ENCODE results near the gene KAT6B.
"Not testable (repeated sequence)": the region's sequence is repeated elsewhere in the genome, so short reads cannot be mapped to it uniquely, and the experiment has no call there.

Gene KAT6B

GRCh38 chr10:74889662-74889998 is 63.2 kb downstream of the KAT6B start:
- no peak for DNase-seq (ENCODE audit: low read depth in 2 of 2)

GRCh38 chr10:74890460-74890859 is 64.1 kb downstream of the KAT6B start:
- no peak for DNase-seq (ENCODE audit: low read depth in 2 of 2)

DNA sequence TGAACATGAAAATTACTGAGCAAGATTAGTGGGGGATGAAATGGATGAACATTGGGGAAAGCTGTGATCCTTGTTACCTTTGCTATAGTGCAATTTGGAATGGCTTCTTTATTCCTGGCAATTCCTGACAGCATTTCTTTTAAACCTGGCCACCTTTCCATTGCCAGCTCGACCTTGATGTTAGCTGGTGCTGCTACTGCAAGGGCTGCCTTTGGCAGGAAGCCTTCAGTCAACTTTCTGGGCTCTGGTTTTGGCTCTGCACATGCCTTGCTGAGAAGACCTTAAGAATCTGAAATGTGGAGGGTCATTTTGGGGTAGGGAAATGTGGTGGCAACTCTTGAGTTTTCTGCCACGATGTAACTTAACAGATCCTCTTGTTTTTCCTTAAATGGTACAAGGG is 64.7 kb downstream of the KAT6B start:
- DNase-seq (ENCODE audit: low read depth in 2 of 2), result no peak

DNA sequence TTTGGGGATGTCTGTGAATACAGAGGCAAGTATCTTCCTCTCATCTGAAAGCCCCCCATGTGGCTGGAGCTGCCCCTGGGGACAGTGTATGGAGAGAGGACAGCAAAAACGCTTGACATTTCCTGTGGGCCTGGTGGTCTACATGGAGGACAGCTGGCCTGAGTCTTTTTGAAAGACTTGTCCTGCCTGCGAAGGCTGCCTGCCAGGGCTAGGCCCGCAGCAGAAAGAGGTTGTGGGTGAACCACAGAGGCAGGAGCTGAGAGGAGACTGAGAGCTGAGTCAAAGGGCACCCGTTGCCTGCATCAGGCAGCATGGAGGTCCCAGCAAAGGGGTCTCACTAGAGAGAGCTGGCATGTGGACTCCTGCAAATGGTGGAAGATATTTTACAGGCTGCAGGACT is 66.4 kb downstream of the KAT6B start:
- DNase-seq (ENCODE audit: low read depth in 2 of 2), result no peak

- DNase-seq (ENCODE audit: low read depth in 2 of 2), result not testable (repeated sequence)
Measured at GRCh38 chr10:74893329-74893728, 66.9 kb downstream of the KAT6B start.

- no peak for DNase-seq (ENCODE audit: low read depth in 2 of 2)
Measured at GRCh38 chr10:74896788-74897527, 70.6 kb downstream of the KAT6B start.

DNA sequence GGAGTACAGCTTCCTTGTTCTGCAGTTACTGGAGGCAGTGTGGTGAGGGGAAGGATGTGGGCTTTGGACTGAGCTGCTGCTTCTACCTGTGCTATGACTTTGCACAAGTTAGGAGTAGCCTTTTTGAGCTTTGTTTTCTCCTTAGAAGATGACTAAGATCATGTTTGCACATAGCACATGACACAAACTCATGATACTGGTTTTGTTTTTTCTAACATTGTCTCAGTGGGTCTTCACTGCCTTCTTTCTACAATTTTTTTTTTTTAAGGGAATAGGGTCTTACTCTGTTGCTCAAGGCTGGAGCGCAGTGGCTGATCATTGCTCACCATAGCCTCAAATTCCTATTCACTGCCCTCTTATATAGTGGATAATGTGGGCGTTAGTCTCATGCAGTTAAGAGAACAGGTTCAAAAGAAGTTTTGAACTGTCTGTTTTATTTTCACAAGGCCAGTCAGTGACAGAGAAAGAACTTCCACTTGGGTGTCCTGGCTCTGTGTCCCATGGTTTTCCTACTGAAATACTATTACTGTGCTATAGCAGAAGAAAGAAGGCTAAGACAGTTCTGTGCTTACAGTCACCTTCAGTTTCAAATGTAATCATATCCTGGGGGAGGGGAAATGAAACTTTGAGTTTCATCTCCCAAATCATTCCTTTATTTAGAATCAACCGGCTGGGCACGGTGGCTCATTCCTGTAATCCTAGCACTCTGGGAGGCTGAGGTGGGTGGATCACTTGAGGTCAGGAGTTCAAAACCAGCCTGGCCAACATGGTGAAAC is 72.0 kb downstream of the KAT6B start:
- no peak for DNase-seq (ENCODE audit: low read depth in 2 of 2)

- DNase-seq (ENCODE audit: low read depth in 2 of 2), result no peak
Measured at GRCh38 chr10:74900297-74900696, 73.9 kb downstream of the KAT6B start.

DNA sequence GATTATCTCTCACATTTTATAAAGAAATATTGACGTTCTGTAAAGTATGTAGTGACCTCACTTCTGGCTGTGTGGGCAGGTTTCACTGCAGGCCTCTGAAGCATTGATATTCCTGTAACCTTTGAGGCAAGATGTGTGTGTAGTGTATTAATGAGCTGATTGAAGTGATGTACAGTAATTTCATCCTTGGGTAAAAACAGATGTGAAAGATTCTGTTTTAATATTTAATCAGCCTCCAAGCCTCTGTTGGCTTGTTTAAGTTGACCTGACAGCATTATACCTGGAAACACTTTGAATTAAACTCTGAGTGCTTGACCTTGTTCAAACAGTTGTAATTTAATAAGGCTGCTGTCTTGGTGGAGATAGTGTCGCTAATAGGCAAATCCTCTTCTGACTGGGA is 74.9 kb downstream of the KAT6B start:
- DNase-seq (ENCODE audit: low read depth in 2 of 2), result no peak

GRCh38 chr10:74901867-74902450 is 75.6 kb downstream of the KAT6B start:
- no peak for DNase-seq (ENCODE audit: low read depth in 2 of 2)

DNA sequence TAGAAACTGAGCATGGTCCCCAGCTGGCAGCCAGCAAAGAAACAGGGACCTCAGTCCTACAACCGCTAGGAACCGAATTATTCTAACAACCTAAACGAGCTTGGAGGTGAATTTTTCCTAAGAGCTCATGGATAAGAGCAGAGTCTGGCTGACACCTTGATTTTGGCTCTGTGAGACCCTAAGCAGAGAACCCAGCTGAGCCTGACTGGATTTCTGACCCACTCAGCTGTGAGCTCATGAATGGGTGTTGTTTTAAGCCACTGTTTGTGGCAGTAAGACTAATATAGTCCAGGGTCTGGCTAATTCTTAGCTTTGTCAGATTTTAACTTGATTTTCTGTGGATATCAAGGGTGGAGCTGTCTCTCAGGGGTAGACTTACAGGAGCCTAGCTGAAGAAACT is 77.1 kb downstream of the KAT6B start:
- DNase-seq (ENCODE audit: low read depth in 2 of 2), result no peak

DNA sequence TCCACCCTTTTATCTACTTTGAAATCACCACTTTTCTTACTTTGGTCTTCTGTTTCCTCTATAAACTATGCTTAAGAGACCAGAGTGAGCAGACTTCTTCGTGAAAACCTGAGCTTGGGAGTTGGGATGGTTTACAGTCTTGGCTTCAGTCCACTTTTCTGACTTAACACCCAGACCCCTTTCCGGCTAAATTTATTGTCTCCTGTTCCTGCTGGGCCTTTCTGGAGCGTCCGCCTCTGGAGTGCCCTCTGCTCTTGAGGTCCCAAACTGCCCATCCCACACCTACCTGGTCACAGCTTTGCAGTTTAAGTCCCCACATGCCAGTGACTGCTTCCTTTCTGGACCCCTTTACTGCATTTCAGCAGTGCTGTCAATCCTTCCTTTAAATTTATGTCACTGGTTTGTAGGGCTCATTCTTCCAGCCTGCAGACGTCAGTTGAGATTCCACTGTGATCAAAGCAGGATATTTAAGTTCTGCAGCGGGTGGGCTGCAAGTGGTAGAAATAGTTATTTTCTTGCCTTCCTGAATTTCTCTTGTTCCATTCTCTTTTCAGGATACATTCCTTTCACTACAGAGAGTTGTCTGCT is 80.3 kb downstream of the KAT6B start:
- no peak for DNase-seq (ENCODE audit: low read depth in 2 of 2)

DNA sequence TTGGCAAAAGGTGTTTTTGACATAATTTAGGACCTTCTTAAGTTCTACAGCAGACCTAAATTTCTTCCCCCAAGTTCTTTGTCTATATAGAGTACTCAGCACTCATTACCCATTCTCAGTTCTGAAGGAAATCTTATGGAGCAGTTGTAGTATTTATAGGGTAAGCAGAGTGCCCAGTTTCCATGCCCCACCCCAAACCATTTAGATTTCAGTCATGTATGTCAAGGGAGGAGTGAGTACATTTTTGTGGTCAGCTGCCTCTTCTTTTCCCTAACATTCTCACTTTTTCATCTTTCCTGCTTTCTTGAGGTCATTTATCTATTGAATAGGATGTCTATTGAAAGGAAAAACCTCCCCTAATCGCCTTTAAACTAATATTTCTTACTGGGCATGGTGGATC is 83.3 kb downstream of the KAT6B start:
- no peak for DNase-seq (ENCODE audit: low read depth in 2 of 2)

GRCh38 chr10:74910241-74910975 is 84.0 kb downstream of the KAT6B start:
- no peak for DNase-seq (ENCODE audit: low read depth in 2 of 2)

DNA sequence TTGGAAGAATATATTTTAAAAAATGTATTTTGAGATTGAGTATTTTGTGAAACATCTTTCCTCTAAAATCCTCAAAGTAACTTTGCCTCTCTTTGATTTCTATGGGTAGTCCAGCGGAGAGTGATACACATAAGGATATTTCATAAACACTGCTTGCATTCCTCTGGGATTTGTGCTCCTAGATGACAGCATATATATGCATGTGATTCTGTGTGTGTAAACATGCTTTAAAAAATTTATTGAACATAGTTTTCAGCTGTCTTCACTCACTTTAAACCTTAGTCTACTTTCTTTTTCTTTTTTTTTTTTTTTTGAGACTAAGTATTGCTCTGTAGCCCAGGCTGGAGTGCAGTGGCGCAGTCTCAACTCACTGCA is 84.6 kb downstream of the KAT6B start:
- DNase-seq (ENCODE audit: low read depth in 2 of 2), result no peak

- no peak for DNase-seq (ENCODE audit: low read depth in 2 of 2)
Measured at GRCh38 chr10:74912182-74912581, 85.8 kb downstream of the KAT6B start.

- no peak for DNase-seq (ENCODE audit: low read depth in 2 of 2)
Measured at GRCh38 chr10:74912682-74913081, 86.3 kb downstream of the KAT6B start.

DNA sequence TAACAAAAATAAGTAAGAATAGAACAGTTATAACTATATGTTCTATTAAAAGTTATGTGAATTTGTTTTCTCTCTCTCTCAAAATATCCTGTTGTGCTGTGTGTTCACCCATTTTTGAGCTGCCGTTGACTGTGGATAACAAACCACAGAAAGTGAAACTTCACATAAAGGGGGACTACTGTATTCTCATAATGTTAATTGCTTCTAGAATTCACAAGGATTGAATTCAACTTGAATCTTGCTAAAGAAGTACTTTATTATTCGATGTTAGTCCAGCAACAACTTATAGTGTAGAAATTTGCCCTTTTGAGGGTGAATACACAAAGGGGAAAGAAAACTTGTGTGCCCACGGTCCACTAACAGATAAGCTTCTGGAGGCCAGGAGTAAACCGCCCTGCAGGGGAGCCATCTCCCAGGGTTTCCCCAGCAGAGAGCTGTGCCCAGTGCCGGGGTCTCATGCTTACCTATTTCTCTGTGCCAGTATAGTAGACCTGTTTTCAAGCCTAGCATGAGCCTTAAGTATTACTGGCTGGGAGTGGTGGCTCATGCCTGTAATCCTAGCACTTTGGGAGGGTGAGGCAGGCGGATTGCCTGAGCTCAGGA is 87.1 kb downstream of the KAT6B start:
- DNase-seq (ENCODE audit: low read depth in 2 of 2), result no peak

DNA sequence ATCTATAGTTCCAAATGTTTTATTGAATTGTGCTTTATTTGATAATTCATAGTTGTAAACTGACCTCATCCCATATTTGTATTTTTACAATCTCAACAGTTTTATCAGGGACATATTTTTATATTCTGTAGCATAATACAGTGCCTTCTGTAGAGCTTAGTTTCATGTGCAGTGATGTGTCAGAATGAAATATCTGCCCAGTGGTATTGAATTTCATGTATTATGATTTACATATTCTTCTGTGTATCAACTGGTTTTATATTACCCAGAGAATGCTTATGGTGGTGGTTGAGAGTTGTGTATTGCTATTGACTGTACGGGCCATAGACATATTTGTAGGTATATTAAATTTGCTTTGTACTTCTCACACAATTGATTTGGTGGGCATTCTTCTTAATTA is 89.9 kb downstream of the KAT6B start:
- no peak for DNase-seq (ENCODE audit: low read depth in 2 of 2)

DNA sequence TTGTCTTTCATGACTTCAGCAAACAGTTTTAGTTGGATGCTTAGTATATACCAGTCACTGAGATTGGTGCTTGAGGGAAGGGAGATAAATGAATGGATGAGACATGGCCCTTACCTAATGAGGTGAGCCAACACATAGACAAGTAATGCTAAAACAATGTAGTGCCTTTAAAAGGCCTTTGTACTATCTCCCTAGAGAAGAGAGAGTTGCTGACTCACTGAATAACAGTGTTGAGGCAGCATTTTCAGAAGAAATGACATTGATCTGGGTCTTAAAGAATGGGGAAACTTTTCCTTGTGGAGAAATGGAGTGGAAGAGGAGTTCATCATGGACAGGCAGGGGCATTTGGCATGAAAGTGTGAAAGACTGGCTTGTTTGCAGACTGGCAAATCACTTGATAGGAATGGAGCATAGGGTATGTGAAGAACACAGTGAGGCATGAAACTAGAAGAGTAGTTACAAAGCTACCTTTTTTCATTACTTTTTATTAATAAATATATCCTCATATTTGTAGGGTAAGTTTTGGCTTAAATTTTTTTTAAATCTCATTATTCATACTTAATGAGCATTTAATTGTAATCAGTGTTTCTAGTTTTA is 91.2 kb downstream of the KAT6B start:
- no peak for DNase-seq (ENCODE audit: low read depth in 2 of 2)

GRCh38 chr10:74919671-74920070 is 93.3 kb downstream of the KAT6B start:
- no peak for DNase-seq (ENCODE audit: low read depth in 2 of 2)
